ENCODE results near the gene MYCBPAP.
A peak's percentile ranks its signal among the peaks of the same experiment; 100 is the strongest.
"Not testable (repeated sequence)": the region's sequence is repeated elsewhere in the genome, so short reads cannot be mapped to it uniquely, and the experiment has no call there.

MYCBPAP gene

GRCh38 chr17:50470426-50470825, 37.8 kb upstream of the MYCBPAP start:
- no peak overlapping the region for H3K4me3 ChIP-seq (ENCODE audit: low read length)
- DNase-seq (ENCODE audit: low read depth, low spot score) = no peak

GRCh38 chr17:50471009-50471905, 37.0 kb upstream of the MYCBPAP start:
- H3K4me3 ChIP-seq (ENCODE audit: low read length) = no peak overlapping the region
- DNase-seq (ENCODE audit: low read depth, low spot score) = peak; percentile 25

GRCh38 chr17:50472286-50472685, 36.0 kb upstream of the MYCBPAP start:
- no peak for DNase-seq (ENCODE audit: low read depth, low spot score)
- no peak overlapping the region for H3K4me3 ChIP-seq (ENCODE audit: low read length)

- H3K4me3 ChIP-seq (ENCODE audit: low read length); DNase-seq (ENCODE audit: low read depth, low spot score): not testable (repeated sequence)
Observed at GRCh38 chr17:50472761-50473161, 35.5 kb upstream of the MYCBPAP start.

GRCh38 chr17:50473901-50474300, 34.3 kb upstream of the MYCBPAP start:
- no peak for DNase-seq (ENCODE audit: low read depth, low spot score)
- no peak overlapping the region for H3K4me3 ChIP-seq (ENCODE audit: low read length)

GRCh38 chr17:50474523-50474922, 33.7 kb upstream of the MYCBPAP start:
- H3K4me3 ChIP-seq (ENCODE audit: low read length) = no peak overlapping the region
- DNase-seq (ENCODE audit: low read depth, low spot score) = no peak

- DNase-seq (ENCODE audit: low read depth, low spot score) = no peak
- H3K4me3 ChIP-seq (ENCODE audit: low read length) = no peak overlapping the region
Observed at GRCh38 chr17:50475362-50475761, 32.9 kb upstream of the MYCBPAP start.

- not testable (repeated sequence) for DNase-seq (ENCODE audit: low read depth, low spot score); H3K4me3 ChIP-seq (ENCODE audit: low read length)
Observed at GRCh38 chr17:50475775-50476544, 32.3 kb upstream of the MYCBPAP start.

- no peak overlapping the region for H3K4me3 ChIP-seq (ENCODE audit: low read length)
- DNase-seq (ENCODE audit: low read depth, low spot score) = no peak
Observed at GRCh38 chr17:50476545-50477315, 31.5 kb upstream of the MYCBPAP start.

- no peak for DNase-seq (ENCODE audit: low read depth, low spot score)
- H3K4me3 ChIP-seq (ENCODE audit: low read length) = peak overlapping the region; percentile 94
Observed at GRCh38 chr17:50477976-50478375, 30.3 kb upstream of the MYCBPAP start.

GRCh38 chr17:50478391-50479381, 29.6 kb upstream of the MYCBPAP start, which contains the start of gene RSAD1:
Gene RSAD1 (plus strand): TSS chr17:50478860. CDS start chr17:50478885, 25 bp downstream.
- peak; percentile 84 for DNase-seq (ENCODE audit: low read depth, low spot score)
- H3K4me3 ChIP-seq (ENCODE audit: low read length) = peak within 1 kb of the TSS; percentile 94

GRCh38 chr17:50479522-50480141, 28.6 kb upstream of the MYCBPAP start:
- H3K4me3 ChIP-seq (ENCODE audit: low read length) = peak overlapping the region; percentile 94
- DNase-seq (ENCODE audit: low read depth, low spot score) = peak; percentile 80

- DNase-seq (ENCODE audit: low read depth, low spot score) = no peak
- peak overlapping the region; percentile 94 for H3K4me3 ChIP-seq (ENCODE audit: low read length)
Observed at GRCh38 chr17:50480142-50480764, 28.0 kb upstream of the MYCBPAP start.

GRCh38 chr17:50480854-50481490, 27.3 kb upstream of the MYCBPAP start:
- DNase-seq (ENCODE audit: low read depth, low spot score) = no peak
- H3K4me3 ChIP-seq (ENCODE audit: low read length) = no peak overlapping the region

GRCh38 chr17:50481648-50482047, 26.6 kb upstream of the MYCBPAP start:
- H3K4me3 ChIP-seq (ENCODE audit: low read length) = no peak overlapping the region
- DNase-seq (ENCODE audit: low read depth, low spot score) = no peak

GRCh38 chr17:50482110-50482509, 26.1 kb upstream of the MYCBPAP start:
- no peak overlapping the region for H3K4me3 ChIP-seq (ENCODE audit: low read length)
- no peak for DNase-seq (ENCODE audit: low read depth, low spot score)

- no peak overlapping the region for H3K4me3 ChIP-seq (ENCODE audit: low read length)
- peak; percentile 32 for DNase-seq (ENCODE audit: low read depth, low spot score)
Observed at GRCh38 chr17:50482516-50482915, 25.7 kb upstream of the MYCBPAP start.
